HFF-Myc (cell line): ENCODE measurements around the gene DNAH14.
"Not testable (repeated sequence)": the region's sequence is repeated elsewhere in the genome, so short reads cannot be mapped to it uniquely, and the experiment has no call there.

Experiments
- DNase-seq: peaks from one replicate; pipeline ENCODE4 v3.0.0-alpha.2; 2011; ENCODE audit warnings: low read depth; ENCODE audit errors: extremely low read depth
- H3K4me3 ChIP-seq: replicated peaks from 2 replicates; pipeline ENCODE4 v1.5.1; 2011; ENCODE audit warnings: low read depth, mild to moderate bottlenecking, control low read depth, low read length
- TF ChIP-seq, protein P1 (sequence below): IDR thresholded peaks from 2 replicates; pipeline ENCODE4 v1.5.1; 2012; ENCODE audit warnings: mild to moderate bottlenecking, low read depth, low read length, control low read depth; ENCODE audit errors: missing control alignments

Gene DNAH14

DNA sequence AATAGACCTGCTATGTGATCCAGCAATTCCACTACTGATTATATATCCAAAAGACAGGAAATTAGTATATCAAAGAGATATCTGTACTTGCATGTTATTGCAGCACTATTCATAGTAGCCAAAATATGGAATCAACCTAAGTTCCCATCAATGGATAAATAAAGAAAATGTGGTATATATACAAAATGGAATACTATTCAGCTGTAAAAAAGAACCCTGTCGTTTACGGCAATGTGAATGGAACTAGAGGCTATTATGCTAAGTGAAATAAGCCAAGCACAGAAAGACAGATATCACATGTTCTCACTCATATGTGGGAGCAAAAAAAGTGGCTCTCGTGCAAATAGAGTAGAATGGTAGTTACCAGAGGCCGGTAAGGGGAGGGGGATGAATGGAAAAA lies 9.2 kb downstream of the DNAH14 start:
- no peak for DNase-seq
- TF ChIP-seq, protein P1, sequence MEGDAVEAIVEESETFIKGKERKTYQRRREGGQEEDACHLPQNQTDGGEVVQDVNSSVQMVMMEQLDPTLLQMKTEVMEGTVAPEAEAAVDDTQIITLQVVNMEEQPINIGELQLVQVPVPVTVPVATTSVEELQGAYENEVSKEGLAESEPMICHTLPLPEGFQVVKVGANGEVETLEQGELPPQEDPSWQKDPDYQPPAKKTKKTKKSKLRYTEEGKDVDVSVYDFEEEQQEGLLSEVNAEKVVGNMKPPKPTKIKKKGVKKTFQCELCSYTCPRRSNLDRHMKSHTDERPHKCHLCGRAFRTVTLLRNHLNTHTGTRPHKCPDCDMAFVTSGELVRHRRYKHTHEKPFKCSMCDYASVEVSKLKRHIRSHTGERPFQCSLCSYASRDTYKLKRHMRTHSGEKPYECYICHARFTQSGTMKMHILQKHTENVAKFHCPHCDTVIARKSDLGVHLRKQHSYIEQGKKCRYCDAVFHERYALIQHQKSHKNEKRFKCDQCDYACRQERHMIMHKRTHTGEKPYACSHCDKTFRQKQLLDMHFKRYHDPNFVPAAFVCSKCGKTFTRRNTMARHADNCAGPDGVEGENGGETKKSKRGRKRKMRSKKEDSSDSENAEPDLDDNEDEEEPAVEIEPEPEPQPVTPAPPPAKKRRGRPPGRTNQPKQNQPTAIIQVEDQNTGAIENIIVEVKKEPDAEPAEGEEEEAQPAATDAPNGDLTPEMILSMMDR = no peak
- H3K4me3 ChIP-seq = no peak overlapping the region

DNA sequence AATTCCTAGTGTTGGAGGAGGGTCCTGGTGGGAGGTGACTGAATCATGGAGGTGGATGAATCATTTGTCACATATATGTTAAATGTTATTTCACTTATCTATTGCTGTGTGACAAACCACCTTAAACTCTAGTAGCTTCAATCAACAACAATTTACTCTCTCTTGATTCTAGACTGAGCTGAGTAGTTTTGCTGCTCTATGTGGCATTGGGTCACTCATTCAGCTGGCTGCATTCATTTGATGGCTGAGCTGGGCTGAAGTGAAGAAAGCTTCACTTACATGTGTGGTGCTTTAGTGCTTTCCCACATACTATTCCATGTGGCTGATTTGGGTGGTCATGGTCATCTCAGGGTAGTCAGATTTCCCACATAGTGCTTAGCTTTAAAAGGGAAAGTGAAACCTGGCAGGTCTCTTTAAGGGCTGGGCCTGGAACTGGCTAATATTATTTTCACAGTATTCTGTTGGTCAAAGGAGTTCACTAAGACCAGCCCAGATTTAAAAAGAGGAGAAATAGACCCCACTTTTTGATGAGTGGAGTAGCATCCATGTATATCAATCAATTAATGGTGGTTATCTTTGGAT lies 10.5 kb downstream of the DNAH14 start:
- no peak for DNase-seq
- no peak overlapping the region for H3K4me3 ChIP-seq
- TF ChIP-seq, protein P1 = no peak

DNA sequence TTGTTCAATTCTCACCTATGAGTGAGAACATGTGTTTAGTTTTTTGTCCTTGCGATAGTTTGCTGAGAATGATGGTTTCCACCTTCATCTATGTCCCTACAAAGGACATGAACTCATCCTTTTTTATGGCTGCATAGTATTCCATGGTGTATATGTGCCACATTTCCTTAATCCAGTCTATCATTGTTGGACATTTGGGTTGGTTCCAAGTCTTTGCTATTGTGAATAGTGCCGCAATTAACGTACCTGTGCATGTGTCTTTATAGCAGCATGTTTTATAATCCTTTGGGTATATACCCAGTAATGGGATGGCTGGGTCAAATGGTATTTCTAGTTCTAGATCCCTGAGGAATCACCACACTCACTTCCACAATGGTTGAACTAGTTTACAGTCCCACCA lies 11.3 kb downstream of the DNAH14 start:
- H3K4me3 ChIP-seq, DNase-seq: not testable (repeated sequence)

DNA sequence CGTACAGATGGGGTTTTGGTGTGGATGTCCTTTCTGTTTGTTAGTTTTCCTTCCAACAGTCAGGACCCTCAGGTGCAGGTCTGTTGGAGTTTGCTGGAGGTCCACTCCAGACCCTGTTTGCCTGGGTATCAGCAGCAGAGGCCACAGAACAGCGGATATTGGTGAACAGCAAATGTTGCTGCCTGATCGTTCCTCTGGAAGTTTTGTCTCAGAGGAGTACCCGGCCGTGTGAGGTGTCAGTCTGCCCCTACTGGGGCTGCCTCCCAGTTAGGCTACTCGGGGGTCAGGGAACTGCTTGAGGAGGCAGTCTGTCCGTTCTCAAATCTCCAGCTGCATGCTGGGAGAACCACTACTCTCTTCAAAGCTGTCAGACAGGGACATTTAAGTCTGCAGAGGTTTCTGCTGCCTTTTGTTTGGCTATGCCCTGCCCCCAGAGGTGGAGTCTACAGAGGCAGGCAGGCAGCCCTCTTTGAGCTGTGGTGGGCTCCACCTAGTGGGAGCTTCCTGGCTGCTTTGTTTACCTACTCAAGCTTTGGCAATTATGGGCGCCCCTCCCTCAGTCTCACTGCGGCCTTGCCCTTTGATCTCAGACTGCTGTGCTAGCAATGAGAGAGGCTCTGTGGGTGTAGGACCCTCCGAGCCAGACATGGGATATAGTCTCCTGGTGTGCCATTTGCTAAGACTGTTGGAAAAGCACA lies 16.3 kb downstream of the DNAH14 start:
- H3K4me3 ChIP-seq, DNase-seq: not testable (repeated sequence)

DNA sequence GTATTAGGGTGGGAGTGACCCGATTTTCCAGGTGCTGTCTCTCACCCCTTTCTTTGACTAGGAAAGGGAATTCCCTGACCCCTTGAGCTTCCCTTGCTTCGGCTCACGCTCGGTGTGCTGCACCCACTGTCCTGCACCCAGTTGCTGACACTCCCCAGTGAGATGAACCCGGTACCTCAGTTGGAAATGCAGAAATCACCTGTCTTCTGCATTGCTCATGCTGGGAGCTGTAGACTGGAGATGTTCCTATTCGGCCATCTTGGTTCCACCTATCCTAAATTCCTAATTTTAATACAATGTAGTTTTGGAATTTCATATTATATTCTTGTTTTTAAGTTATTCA lies 16.8 kb downstream of the DNAH14 start:
- H3K4me3 ChIP-seq, DNase-seq: not testable (repeated sequence)

DNA sequence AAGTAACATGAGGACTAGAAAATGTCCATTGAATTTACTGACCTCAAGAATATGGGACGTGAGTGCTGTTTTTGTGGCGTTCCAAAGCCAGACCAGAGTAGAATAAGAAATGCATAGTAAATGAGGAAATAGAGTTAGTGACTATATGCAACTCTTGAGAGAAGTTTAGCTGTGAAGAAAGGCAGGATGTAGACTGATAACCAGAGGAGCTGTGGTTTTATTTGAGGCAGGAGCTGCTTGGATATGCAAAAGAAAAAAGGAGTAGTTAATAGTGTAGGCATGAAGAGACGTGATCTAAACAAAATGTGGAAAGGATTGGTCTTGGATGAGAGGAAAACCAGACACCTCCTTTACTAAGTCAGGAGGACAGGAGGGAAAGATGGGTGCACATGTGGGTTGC lies 28.2 kb downstream of the DNAH14 start:
- TF ChIP-seq, protein P1 = no peak
- DNase-seq = no peak
- no peak overlapping the region for H3K4me3 ChIP-seq

DNA sequence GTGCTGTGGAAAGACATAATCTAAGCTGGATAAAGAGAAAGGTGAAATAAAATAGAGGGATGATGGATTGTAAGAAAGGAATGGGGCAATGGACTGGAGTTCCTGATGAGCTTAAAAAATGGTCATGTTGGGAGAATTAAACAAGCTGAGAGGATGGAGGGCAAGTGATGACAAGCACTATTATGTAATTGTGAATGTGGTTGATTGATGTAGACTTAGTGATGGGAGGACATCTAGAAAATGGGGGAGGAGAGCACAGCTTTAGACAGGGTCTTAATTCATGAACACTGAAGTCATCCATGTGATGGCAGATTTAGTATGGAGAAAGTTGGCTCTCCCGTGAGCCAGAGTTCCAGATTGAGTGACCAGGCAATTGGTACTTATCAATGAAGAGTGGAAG lies 29.0 kb downstream of the DNAH14 start:
- no peak for DNase-seq
- TF ChIP-seq, protein P1 = no peak
- no peak overlapping the region for H3K4me3 ChIP-seq

DNA sequence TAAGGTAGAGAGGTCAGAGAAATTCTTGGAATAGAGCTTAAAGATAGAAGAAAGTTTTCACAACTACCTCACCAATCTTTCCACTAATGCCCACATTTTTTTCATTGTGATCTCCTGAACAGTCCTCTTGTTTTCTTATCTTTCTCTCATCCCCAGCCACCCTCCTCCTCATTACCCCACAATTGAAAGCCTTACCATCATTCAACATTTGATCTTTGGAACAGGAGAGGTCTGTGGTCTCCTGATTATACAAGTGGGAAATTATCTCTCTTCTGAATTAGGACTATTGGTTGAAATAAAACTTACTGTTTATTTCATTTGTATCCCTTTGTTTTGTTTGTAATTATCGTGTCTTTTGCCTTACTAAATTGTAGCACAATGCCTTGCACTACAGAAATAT lies 29.6 kb downstream of the DNAH14 start:
- no peak for DNase-seq
- TF ChIP-seq, protein P1 = no peak
- H3K4me3 ChIP-seq = no peak overlapping the region
